SU-DHL-6 (cell line): Measurements from ENCODE around the gene NRG3.

Source experiments
- H2AFZ ChIP-seq: fragments of 200-600 bp; sonication (generic); 2 replicates; pipeline ENCODE4 v1.6.1; 2014; ENCODE audit warnings: low read depth, mild to moderate bottlenecking, moderate library complexity, mixed read lengths, antibody characterized with exemption, low read length; ENCODE audit not compliant: severe bottlenecking
- H3F3A ChIP-seq: fragments of 200-600 bp; shearing (Covaris generic); 2 replicates; pipeline ENCODE4 v1.6.0; 2016; ENCODE audit warnings: antibody characterized with exemption, mild to moderate bottlenecking; ENCODE audit not compliant: insufficient read depth
- H3K27ac ChIP-seq: fragments of 200-600 bp; sonication (generic); 2 replicates; pipeline ENCODE4 v1.5.1; 2016; ENCODE audit warnings: low read depth, mild to moderate bottlenecking, low read length, moderate library complexity, mixed read lengths
- H3K27me3 ChIP-seq: fragments of 200-600 bp; sonication (generic), shearing (Covaris generic); 2 replicates; pipeline ENCODE4 v1.6.0; 2014; ENCODE audit warnings: mild to moderate bottlenecking, low read length
- H3K36me3 ChIP-seq: fragments of 200-600 bp; sonication (generic); 2 replicates; pipeline ENCODE4 v1.6.1; 2014; ENCODE audit warnings: mild to moderate bottlenecking, low read length, mixed read lengths
- H3K4me2 ChIP-seq: fragments of 300-600, 200-600 bp; shearing (Covaris generic), sonication (generic); 2 replicates; pipeline ENCODE4 v1.6.0; 2014; ENCODE audit warnings: low read length, low read depth, mild to moderate bottlenecking; ENCODE audit not compliant: poor library complexity, severe bottlenecking
- H3K4me3 ChIP-seq: fragments of 200-600 bp; sonication (generic); 2 replicates; pipeline ENCODE4 v1.5.1; 2014; ENCODE audit warnings: antibody characterized with exemption, low read length, mild to moderate bottlenecking, mixed read lengths; ENCODE audit not compliant: insufficient read depth, poor library complexity, severe bottlenecking
- H3K79me2 ChIP-seq: fragments of 200-600 bp; sonication (generic); 2 replicates; pipeline ENCODE4 v1.6.1; 2014; ENCODE audit warnings: mild to moderate bottlenecking, low read length, moderate library complexity; ENCODE audit not compliant: insufficient read depth
- H3K9ac ChIP-seq: fragments of 200-600 bp; sonication (generic); 2 replicates; pipeline ENCODE4 v1.7.0; 2014; ENCODE audit warnings: mild to moderate bottlenecking, low read length
- H3K9me2 ChIP-seq: fragments of 200-600 bp; sonication (generic); replicated peaks from 2 replicates; pipeline ENCODE4 v1.6.1; 2014; ENCODE audit warnings: low read length; ENCODE audit not compliant: insufficient read depth
- H3K9me3 ChIP-seq: fragments of 200-600 bp; sonication (generic); 2 replicates; pipeline ENCODE4 v1.6.1; 2014; ENCODE audit warnings: low read length, mixed read lengths; ENCODE audit not compliant: insufficient read depth
- H4K20me1 ChIP-seq: fragments of 200-600 bp; sonication (generic); 2 replicates; pipeline ENCODE4 v1.6.1; 2014; ENCODE audit warnings: low read depth, mild to moderate bottlenecking, antibody characterized with exemption, low read length, moderate library complexity, mixed read lengths
- EZH2phosphoT487 ChIP-seq: fragments of 200-600 bp; sonication (generic), shearing (Covaris generic); conservative IDR thresholded peaks from 2 replicates; pipeline ENCODE4 v1.6.1; 2018; ENCODE audit warnings: mild to moderate bottlenecking, antibody characterized with exemption, low read length, moderate library complexity, mixed read lengths
- TF ChIP-seq, protein P1 (sequence below): fragments of 200-600 bp; sonication (generic); IDR thresholded peaks from one replicate; pipeline ENCODE4 v1.5.1; 2017; ENCODE audit warnings: antibody characterized with exemption, mild to moderate bottlenecking, low read length, moderate library complexity; ENCODE audit not compliant: insufficient read depth, poor library complexity, severe bottlenecking

NRG3 gene

DNA sequence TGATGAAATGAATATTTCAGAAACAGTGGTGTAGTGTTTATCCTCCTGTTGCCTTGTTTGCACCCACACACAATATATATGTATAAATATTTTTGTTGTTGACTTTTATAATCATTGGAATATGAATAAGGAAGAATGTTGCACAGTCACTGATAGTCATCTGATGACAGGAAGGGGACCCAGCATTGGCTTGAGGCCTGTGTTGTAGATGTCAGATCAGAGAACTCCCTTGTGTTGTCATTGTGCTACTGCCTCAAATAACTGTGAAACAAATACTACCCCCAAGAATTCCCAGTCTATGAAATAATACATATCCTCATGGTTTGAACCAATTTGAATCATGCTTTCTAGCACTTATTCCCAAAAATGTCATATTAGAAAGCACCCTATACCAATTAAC, 84.0 kb downstream of the NRG3 start:
- no peak overlapping the region for H3K27ac ChIP-seq
- no peaks in the 10 kb centered on the region for H3K79me2 ChIP-seq
- H3K27me3 ChIP-seq, result no peaks in the 10 kb centered on the region
- no peaks in the 10 kb centered on the region for H3F3A ChIP-seq
- H3K4me2 ChIP-seq, result no peak overlapping the region
- H2AFZ ChIP-seq, result no peak overlapping the region
- no peaks in the 10 kb centered on the region for H4K20me1 ChIP-seq
- no peaks in the 10 kb centered on the region for H3K9me3 ChIP-seq
- no peaks in the 10 kb centered on the region for H3K9me2 ChIP-seq
- no peak overlapping the region for H3K9ac ChIP-seq
- no peak overlapping the region for H3K4me3 ChIP-seq
- H3K36me3 ChIP-seq, result no peaks in the 10 kb centered on the region
- TF ChIP-seq EZH2phosphoT487, result no peak
- TF ChIP-seq, protein P1, sequence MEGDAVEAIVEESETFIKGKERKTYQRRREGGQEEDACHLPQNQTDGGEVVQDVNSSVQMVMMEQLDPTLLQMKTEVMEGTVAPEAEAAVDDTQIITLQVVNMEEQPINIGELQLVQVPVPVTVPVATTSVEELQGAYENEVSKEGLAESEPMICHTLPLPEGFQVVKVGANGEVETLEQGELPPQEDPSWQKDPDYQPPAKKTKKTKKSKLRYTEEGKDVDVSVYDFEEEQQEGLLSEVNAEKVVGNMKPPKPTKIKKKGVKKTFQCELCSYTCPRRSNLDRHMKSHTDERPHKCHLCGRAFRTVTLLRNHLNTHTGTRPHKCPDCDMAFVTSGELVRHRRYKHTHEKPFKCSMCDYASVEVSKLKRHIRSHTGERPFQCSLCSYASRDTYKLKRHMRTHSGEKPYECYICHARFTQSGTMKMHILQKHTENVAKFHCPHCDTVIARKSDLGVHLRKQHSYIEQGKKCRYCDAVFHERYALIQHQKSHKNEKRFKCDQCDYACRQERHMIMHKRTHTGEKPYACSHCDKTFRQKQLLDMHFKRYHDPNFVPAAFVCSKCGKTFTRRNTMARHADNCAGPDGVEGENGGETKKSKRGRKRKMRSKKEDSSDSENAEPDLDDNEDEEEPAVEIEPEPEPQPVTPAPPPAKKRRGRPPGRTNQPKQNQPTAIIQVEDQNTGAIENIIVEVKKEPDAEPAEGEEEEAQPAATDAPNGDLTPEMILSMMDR, result no peak

DNA sequence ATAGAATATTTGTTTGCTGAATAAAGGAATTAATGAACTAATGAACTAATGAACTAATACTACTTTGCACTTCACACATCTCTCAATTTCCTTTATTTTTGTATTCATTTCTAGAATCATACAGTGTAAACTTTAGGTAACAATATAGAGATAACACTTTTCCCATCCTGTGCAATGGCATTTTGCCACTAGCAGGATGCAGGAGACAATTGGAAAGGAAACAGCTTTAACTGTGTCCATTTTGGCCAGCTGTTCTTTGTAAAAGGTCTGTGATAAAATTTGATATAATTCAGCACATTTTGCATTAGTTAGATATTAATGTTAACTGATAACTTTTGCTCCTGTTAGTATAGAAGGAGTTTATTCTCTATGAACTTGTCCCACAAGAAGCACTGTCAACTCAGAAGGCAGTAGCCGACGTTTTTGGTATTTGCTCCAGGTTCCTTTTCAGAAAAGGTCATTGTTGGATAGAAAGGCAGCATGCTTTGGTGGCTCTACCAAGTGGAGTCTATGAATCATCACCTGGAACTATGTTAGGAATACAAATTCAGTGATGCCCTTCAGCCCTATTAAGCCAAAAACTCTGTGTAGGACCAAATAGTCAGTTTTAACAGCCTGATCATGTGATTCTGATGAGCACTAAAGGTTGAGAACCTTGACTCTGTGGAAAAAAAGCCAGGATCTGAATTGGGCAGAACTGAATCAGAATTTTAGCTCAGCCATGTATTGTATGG, 86.6 kb downstream of the NRG3 start:
- no peak overlapping the region for H3K9ac ChIP-seq
- no peak overlapping the region for H3K4me2 ChIP-seq
- no peak overlapping the region for H3K4me3 ChIP-seq
- H4K20me1 ChIP-seq, result no peaks in the 10 kb centered on the region
- no peaks in the 10 kb centered on the region for H3K9me2 ChIP-seq
- no peak overlapping the region for H2AFZ ChIP-seq
- H3K79me2 ChIP-seq, result no peaks in the 10 kb centered on the region
- TF ChIP-seq, protein P1, result no peak
- TF ChIP-seq EZH2phosphoT487, result no peak
- H3K9me3 ChIP-seq, result no peaks in the 10 kb centered on the region
- no peaks in the 10 kb centered on the region for H3F3A ChIP-seq
- no peaks in the 10 kb centered on the region for H3K27me3 ChIP-seq
- H3K36me3 ChIP-seq, result no peaks in the 10 kb centered on the region
- no peak overlapping the region for H3K27ac ChIP-seq

DNA sequence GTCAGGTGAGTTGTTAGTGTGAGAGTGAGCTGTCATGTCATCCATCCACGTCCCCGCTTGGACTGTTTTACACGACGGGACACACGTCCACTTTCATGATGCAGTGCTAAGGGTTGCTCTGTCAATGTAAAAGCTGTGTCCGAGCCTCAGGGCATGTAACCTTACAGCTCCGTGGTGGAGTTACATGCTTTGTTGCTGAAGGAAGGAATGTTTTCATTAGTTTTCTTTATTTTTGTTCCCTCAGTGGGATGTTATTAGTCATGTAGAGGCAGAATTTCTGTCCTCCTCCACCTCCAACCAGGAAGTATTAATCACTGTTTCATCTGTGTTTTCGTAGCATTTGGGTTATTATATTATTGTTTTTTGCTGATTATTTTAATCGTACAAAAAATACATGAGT, 88.6 kb downstream of the NRG3 start:
- Histone ChIP-seq H3K4me2 (no peak overlapping the region), H3K9me3 (no peaks in the 10 kb centered on the region), H3K27ac (no peak overlapping the region), H3K79me2 (no peaks in the 10 kb centered on the region), H3F3A (no peaks in the 10 kb centered on the region), H2AFZ (no peak overlapping the region), H3K27me3 (no peaks in the 10 kb centered on the region), H3K9me2 (no peaks in the 10 kb centered on the region), H3K36me3 (no peaks in the 10 kb centered on the region), H3K4me3 (no peak overlapping the region), H4K20me1 (no peaks in the 10 kb centered on the region), H3K9ac (no peak overlapping the region)
- TF ChIP-seq EZH2phosphoT487, result no peak
- TF ChIP-seq, protein P1, result no peak
